Stimulated activated CD8-positive, alpha-beta memory T cell treated with anti-CD3 and anti-CD28 coated beads, Interleukin-7, amount 100 ng/mL, for 1 hour (primary cell): Measurements from ENCODE around the gene MERTK.

ENCODE experiments used
- DNase-seq, 2 donors: peaks; one replicate each; pipeline ENCODE4 v3.0.0-alpha.2; 2020; ENCODE audit warnings: low read depth in 2 of 2

MERTK gene

GRCh38 chr2:112077814-112078213 lies 179.4 kb downstream of the MERTK start:
- no peak for DNase-seq
